GM12873 (cell line): ENCODE data around the gene LAMC3.
A peak's percentile ranks its signal among the peaks of the same experiment; 100 is the strongest.

Source experiments
- TF ChIP-seq, protein P1 (sequence below): IDR thresholded peaks from 2 replicates; pipeline ENCODE4 v1.5.1; 2012; ENCODE audit warnings: low read depth, mild to moderate bottlenecking, moderate library complexity, low read length, control low read depth; ENCODE audit not compliant: insufficient read depth; ENCODE audit errors: missing control alignments

LAMC3 gene

DNA sequence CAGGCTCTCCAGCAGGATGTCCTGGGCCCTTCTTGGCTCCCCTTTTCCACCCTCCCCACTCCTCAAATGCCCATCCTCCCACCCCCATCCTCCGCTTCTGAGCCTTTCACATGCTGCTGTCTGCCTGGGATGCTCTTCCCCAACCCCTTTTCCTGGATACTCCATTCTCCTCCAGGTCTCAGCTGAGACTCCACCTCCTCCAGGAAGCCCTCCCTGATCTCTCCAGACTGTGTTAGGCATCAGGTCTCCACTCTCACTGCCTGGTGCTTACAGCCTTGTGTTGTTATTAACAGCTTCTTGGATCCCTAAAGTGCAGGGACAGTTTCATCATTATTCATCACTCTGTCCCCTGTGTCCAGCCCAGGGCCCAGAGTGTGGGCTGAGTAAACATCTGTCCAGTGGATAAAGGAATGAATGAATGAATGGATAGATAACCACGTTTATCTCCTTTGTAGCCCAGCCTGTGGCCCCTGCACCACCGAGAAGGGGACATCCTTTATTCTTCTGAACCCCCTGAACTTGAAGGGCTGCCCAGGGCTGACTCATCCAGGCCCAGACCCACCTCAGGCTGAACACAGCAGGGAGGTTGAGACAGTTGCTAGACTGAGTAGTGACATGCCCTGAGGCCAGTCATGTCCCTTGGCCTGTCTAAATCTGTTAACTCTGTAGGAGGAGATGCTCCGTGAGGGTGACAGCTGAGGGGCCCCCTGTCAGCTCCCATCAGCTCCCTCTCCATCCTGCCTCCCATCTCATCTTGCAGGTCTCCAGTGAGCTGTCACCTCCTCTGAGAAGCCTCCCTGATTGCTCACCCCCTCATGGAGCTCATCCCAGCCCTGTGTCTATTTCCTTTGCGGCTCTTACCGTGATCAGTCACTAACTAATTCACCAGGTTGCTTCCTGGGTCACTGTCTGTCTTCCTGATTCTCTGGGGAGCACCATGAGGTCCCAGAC is 14.6 kb upstream of the LAMC3 start:
- TF ChIP-seq, protein P1, sequence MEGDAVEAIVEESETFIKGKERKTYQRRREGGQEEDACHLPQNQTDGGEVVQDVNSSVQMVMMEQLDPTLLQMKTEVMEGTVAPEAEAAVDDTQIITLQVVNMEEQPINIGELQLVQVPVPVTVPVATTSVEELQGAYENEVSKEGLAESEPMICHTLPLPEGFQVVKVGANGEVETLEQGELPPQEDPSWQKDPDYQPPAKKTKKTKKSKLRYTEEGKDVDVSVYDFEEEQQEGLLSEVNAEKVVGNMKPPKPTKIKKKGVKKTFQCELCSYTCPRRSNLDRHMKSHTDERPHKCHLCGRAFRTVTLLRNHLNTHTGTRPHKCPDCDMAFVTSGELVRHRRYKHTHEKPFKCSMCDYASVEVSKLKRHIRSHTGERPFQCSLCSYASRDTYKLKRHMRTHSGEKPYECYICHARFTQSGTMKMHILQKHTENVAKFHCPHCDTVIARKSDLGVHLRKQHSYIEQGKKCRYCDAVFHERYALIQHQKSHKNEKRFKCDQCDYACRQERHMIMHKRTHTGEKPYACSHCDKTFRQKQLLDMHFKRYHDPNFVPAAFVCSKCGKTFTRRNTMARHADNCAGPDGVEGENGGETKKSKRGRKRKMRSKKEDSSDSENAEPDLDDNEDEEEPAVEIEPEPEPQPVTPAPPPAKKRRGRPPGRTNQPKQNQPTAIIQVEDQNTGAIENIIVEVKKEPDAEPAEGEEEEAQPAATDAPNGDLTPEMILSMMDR: no peak

DNA sequence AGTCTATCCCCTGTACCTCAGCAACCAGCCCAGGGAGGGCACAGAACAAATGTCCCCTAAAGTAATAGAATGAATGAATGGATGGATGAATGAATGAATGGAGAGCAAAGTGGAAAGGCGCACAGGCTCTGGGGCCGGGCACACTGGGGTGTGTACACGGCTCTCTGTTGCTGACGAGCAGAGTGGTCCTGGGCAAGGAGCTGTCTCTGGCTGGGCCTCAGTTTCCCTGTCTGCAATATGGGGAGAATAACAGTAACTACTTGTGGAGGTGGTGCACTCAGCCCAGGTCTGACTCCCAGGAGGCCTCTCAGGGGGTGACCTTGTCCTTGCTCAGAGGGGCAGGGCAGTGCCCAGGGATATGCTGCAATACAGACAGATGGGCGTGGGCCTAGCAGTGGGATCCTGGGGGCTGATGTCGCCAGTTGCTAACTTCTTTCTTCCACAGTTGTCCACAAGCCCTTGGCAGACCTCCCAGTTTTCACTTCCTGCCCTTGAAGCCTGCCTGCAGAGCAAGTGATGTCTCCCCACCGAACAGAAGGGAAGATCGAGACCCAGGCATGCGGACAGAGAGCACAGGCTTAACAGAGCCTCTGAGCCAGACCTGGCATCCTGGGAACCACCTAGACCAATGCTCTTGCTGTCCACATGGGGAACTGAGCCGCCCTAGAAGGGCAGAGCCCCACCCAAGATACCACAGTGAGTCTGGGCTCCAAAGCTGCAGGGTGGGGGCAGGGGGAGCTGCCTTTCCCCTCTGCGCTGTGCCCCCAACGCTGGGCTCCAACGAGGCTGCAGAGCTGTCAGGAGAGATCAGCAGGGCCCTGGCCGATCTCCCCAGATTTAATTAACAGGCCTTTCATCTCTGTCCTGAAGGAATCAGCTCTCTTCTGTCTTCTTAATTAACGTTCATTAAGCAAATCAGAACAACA is 13.6 kb upstream of the LAMC3 start:
- TF ChIP-seq, protein P1: no peak

DNA sequence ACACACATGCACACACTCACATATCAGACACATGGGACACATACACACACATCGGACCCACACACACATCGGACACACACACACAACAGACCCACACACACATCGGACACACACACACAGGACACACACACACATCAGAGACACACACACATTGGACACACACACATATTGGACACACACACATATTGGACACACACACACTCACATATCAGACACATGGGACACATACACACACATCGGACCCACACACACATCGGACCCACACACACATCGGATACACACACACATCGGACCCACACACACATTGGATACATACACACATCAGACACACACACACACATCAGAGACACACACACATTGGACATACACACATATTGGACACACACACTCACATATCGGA is 12.8 kb upstream of the LAMC3 start:
- TF ChIP-seq, protein P1: no peak

DNA sequence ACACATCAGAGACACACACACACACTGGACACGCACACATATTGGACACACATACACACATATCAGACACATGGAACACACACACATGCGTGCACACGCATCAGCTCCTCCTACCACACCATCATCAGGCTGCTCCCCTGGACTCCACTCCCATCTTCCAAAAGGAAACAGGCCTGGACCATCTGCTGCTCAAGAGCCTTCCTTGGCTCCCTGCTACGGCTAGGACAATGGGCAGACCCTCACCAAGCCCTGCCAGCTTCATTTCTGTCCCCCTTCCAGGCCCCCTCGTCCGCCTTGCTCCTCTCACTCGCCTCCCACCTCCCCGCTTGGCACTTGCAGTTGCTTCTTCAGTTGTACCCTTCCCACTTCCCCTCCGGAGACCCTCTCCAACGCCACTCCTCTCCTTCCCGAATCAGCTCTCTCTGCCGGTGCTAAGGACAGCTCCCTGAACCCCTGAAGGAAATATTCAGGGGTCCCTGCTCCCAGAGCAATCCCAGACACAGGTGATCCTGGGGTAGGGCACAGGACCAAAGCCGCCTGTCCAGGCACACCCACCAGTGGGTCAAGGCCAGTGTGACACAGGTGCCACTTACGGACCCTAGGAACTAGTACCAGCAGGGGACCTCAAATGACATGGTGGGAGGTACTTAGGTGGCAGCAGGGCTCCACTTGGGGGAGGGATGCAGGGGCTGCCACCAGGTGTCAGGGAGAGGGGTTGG is 12.1 kb upstream of the LAMC3 start:
- TF ChIP-seq, protein P1: no peak

DNA sequence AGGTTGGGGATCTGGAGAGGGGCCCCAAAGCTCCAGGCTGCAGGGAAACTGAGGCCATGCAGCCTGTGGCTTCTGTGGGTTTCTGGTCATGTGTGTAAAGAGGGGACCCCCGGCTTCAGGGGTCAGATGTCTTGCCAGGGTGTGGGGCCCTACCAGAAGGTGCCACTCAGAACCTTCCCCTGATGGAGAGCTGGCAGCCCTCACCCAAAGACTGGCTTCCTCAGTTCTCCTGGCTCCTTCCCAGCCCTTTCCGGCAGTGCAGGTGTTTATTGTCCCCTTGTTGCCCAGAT is 11.6 kb upstream of the LAMC3 start:
- TF ChIP-seq, protein P1: no peak

DNA sequence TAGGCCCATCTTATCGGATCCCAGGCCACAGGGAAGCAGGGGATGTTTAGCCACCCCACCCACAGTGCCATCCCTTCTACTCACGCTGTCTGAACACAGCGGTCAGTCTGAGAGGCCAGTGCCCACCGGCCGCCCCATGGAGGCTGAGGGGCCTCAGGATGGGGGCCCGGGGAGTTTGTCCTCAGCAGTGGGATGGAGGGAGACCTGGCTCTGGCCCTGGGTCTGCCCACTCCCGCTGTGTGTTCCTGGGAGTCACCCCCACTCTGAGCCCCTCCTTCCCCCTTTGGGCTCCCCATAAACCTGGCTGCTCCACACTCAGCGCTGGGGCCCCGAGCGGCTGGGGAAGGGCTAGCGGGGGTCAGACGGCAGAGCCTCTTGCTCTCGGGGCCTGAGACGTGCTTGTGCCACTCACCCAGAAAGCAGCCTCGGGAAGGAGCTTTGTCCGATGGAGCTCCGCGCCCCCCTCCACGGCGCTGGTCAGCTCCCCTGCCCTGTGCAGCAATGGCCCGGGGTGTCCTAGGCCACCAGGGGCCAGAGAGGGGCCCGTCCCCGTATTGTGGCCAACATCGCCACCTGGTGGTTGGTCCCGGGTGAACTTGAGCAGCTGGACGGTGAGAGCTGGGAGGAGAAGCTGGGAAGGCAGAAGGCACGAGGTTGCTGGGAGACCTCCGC is 10.9 kb upstream of the LAMC3 start:
- TF ChIP-seq, protein P1: peak; percentile 73
